NK-92 (cell line): ENCODE measurements around the gene OR2T34.
"Not testable (repeated sequence)": the region's sequence is repeated elsewhere in the genome, so short reads cannot be mapped to it uniquely, and the experiment has no call there.

Experiments used
- DNase-seq: peaks from one replicate; lab custom pipeline; 2025; ENCODE audit not compliant: unreplicated experiment; lab: John Stamatoyannopoulos, UW

Gene OR2T34

DNA sequence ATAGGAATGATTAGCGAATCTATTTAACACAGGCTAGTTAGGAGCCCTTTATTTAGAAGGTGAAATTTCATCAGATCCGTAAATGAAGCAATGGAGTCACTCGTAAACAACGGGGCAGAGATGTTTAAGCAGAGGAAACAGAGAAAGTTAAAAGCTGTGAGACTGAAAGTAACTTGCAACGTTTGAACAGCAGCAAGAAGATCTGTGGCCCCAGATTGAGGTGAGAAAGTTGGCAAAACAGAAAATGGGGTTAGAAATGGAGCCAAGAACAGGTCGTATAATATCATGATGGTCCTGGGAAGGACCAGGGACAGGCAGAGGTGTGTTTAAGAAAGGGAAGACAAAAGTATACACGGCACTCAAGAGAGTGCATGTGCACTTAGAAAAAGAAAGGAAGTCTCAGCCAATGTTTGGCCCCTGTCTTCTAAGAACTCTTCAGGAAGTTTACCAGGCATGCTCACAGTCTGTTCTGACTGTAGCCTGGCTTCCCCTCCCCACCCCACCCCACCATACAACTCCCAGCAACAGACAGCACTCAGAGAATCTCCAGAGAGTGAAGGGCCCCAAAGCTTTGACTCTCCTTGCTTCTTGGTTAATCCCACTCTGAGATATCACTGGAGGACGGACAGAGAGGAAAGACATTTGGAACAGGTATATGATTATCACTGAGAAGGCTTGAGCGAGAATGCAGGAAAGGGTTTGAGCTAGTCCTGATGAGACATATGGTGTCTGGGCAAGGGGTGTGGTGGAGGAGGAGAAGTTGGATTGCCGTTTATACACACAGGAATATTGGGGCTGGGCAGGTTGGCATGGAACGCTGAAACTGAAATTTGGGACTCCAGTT lies 8.8 kb downstream of the OR2T34 start:
- not testable (repeated sequence) for DNase-seq

- not testable (repeated sequence) for DNase-seq
Measured at GRCh38 chr1:248562672-248563071, 11.9 kb downstream of the OR2T34 start, which contains the start of gene OR2T29. Gene OR2T29, minus strand, starts transcription at chr1:248562772. Its CDS starts 3,281 bp downstream, at chr1:248559491.

- DNase-seq: not testable (repeated sequence)
Measured at GRCh38 chr1:248551027-248551426, 23.5 kb downstream of the OR2T34 start.

DNA sequence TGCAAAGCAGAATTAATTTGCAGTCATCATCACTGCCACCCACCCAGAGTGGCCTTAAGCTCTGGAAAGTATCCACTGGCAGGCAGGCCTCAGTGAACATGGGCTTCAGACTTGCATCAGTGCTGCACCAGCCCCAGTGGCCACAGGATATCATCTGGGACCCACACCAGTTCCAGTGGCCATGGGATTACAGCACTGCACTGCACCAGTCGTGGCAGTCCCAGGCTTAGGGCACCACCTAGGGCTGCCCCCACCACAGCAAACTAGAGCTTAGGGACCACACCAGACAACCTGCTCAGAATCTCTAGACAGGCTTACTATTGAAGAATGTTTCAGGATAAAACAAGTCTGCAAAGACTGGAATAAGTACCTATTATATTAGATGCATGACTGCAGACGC lies 27.2 kb downstream of the OR2T34 start:
- DNase-seq: not testable (repeated sequence)

GRCh38 chr1:248537449-248537848 lies 37.1 kb downstream of the OR2T34 start:
- not testable (repeated sequence) for DNase-seq
